Ascending aorta (tissue), 2 donors: Measurements from ENCODE around the gene TTC7B. TPM values are rescaled to one million over a fixed set of nuclear protein-coding genes. Genes with fewer than 3 reads are reported as not detected.

Experiments used
- DNase-seq, 2 donors: peaks; one replicate each; pipeline ENCODE4 v3.0.0-alpha.2; 2019; ENCODE audit warnings: low spot score in 2 of 2
- H3K27ac ChIP-seq, 2 donors: fragments of 200-600 bp; sonication (generic); one replicate each; pipeline ENCODE4 v1.5.1; 2016 to 2017; ENCODE audit warnings: mild to moderate bottlenecking in 1 of 2
- H3K27me3 ChIP-seq: fragments of 200-600 bp; sonication (generic); one replicate; pipeline ENCODE4 v1.5.1; 2017
- H3K36me3 ChIP-seq, 2 donors: fragments of 200-600 bp; sonication (generic); one replicate each; pipeline ENCODE4 v1.5.1; 2016
- H3K4me1 ChIP-seq, 2 donors: fragments of 200-600 bp; sonication (generic); one replicate each; pipeline ENCODE4 v1.5.1; 2016 to 2017; ENCODE audit warnings: mild to moderate bottlenecking in 1 of 2
- H3K4me3 ChIP-seq, 2 donors: fragments of 200-600 bp; sonication (generic); one replicate each; pipeline ENCODE4 v1.5.1; 2016 to 2017; ENCODE audit warnings: mild to moderate bottlenecking in 1 of 2
- H3K9me3 ChIP-seq, 2 donors: fragments of 200-600 bp; sonication (generic); one replicate each; pipeline ENCODE4 v1.5.1; 2016
- CTCF ChIP-seq, 3 experiments: fragments of 200-600 bp in 2 of 3; fragments of 450-650 bp in 1 of 3; sonication (generic) in 2 of 3; IDR thresholded peaks; one replicate each; pipeline ENCODE4 v1.5.1; 2016 to 2019; ENCODE audit warnings: antibody characterized with exemption in 3 of 3, mild to moderate bottlenecking in 1 of 3, moderate library complexity in 1 of 3
- intact Hi-C: fragments of 100-400 bp; cut with DNase I; formaldehyde crosslinking; loops from one replicate; pipeline ENCODE4 v1.15.1; 2023
- total RNA-seq: library from RNA; depleted of rRNA; stranded (reverse); fragments of >200 nt; gene quantifications from one replicate; pipeline ENCODE4 v1.1.0, GENCODE V29; 2016

Gene TTC7B
- total RNA-seq, 1 donor from 2014 or later = 18.5 TPM

GRCh38 chr14:90721619-90722305 is 94.5 kb downstream of the TTC7B start:
- intact Hi-C loops = no loop called here
- Histone ChIP-seq H3K36me3 (no peaks in the 10 kb centered on the region), H3K4me3 (no peak overlapping the region), H3K27ac (no peak overlapping the region), H3K4me1 (peaks cover 0 to 11% of the 10 kb centered on the region in 2 donors), H3K9me3 (no peaks in the 10 kb centered on the region), H3K27me3 (no peaks in the 10 kb centered on the region)
- no peak for DNase-seq
- TF ChIP-seq CTCF (IDR thresholded peaks at IDR 0.05) = no peak

- TF ChIP-seq CTCF (IDR thresholded peaks at IDR 0.05) = no peak
- DNase-seq = no peak
- H3K36me3 ChIP-seq = no peaks in the 10 kb centered on the region
- no peaks in the 10 kb centered on the region for H3K27me3 ChIP-seq
- intact Hi-C loops = no loop called here
- no peaks in the 10 kb centered on the region for H3K9me3 ChIP-seq
- H3K4me3 ChIP-seq = no peak overlapping the region
- H3K27ac ChIP-seq = no peak overlapping the region
- peaks cover 0 to 4% of the 10 kb centered on the region in 2 donors for H3K4me1 ChIP-seq
Measured at GRCh38 chr14:90720832-90721231, 95.4 kb downstream of the TTC7B start.

GRCh38 chr14:90720336-90720735 is 95.9 kb downstream of the TTC7B start:
- H3K4me3 ChIP-seq = no peak overlapping the region
- H3K27me3 ChIP-seq = no peaks in the 10 kb centered on the region
- no peak for DNase-seq
- H3K27ac ChIP-seq = no peak overlapping the region
- intact Hi-C loops = no loop called here
- H3K9me3 ChIP-seq = no peaks in the 10 kb centered on the region
- no peak for TF ChIP-seq CTCF (IDR thresholded peaks at IDR 0.05)
- peaks cover 0 to 4% of the 10 kb centered on the region in 2 donors for H3K4me1 ChIP-seq
- H3K36me3 ChIP-seq = no peaks in the 10 kb centered on the region

- DNase-seq = no peak
- peak overlapping the region; percentile 14 to 29 for H3K27ac ChIP-seq
- H3K4me1 ChIP-seq = peaks cover 0 to 7% of the 10 kb centered on the region in 2 donors
- H3K4me3 ChIP-seq = no peak overlapping the region
- no peaks in the 10 kb centered on the region for H3K36me3 ChIP-seq
- no peak for TF ChIP-seq CTCF (IDR thresholded peaks at IDR 0.05)
- no peaks in the 10 kb centered on the region for H3K27me3 ChIP-seq
- H3K9me3 ChIP-seq = no peaks in the 10 kb centered on the region
- intact Hi-C loops = no loop called here
Measured at GRCh38 chr14:90717916-90718315, 98.3 kb downstream of the TTC7B start.

GRCh38 chr14:90715993-90716392 is 100.2 kb downstream of the TTC7B start:
- no peaks in the 10 kb centered on the region for H3K36me3 ChIP-seq
- H3K9me3 ChIP-seq = no peaks in the 10 kb centered on the region
- H3K4me1 ChIP-seq = peaks cover 0 to 7% of the 10 kb centered on the region in 2 donors
- DNase-seq = no peak
- TF ChIP-seq CTCF (IDR thresholded peaks at IDR 0.05) = no peak
- H3K4me3 ChIP-seq = no peak overlapping the region
- H3K27ac ChIP-seq = no peak overlapping the region
- intact Hi-C loops = no loop called here
- no peaks in the 10 kb centered on the region for H3K27me3 ChIP-seq
